ENCODE data around the gene CLDN10.

DNA sequence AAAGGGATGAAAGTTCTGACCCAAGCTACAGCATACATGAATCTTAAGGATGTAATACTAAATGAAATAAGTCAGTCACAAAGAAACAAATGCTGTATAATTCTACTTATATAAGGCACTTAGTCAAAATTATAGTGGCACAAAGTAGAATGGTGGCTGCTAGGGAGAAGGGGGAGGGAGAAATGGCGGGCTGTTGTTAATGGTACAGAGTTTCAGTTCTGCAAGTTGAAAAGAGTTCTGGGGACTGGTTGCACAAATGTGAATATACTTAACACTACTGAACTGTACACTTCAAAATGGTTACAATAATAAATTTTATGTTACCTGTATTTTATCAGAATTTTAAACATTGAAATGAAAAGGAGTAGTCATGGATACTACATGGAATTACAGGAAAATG lies 48.9 kb upstream of the CLDN10 start:
- TF ChIP-seq, protein P1, sequence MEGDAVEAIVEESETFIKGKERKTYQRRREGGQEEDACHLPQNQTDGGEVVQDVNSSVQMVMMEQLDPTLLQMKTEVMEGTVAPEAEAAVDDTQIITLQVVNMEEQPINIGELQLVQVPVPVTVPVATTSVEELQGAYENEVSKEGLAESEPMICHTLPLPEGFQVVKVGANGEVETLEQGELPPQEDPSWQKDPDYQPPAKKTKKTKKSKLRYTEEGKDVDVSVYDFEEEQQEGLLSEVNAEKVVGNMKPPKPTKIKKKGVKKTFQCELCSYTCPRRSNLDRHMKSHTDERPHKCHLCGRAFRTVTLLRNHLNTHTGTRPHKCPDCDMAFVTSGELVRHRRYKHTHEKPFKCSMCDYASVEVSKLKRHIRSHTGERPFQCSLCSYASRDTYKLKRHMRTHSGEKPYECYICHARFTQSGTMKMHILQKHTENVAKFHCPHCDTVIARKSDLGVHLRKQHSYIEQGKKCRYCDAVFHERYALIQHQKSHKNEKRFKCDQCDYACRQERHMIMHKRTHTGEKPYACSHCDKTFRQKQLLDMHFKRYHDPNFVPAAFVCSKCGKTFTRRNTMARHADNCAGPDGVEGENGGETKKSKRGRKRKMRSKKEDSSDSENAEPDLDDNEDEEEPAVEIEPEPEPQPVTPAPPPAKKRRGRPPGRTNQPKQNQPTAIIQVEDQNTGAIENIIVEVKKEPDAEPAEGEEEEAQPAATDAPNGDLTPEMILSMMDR (IDR thresholded peaks at IDR 0.05), result no peak
- TF ChIP-seq POLR2A (IDR thresholded peaks at IDR 0.05), result no peak
